Activated naive CD4-positive, alpha-beta T cell treated with anti-CD3 and anti-CD28 coated beads, Interleukin-2, amount 10 ng/mL, durations not matched to agents 7 days and 5 days (primary cell): ENCODE measurements around the gene SKIC2.
"Not testable (repeated sequence)": the region's sequence is repeated elsewhere in the genome, so short reads cannot be mapped to it uniquely, and the experiment has no call there.

Experiments used
- CTCF ChIA-PET: fragments of 350-600 bp; sonication (Branson Sonifier 250); formaldehyde crosslinking; loops from one replicate; lab custom pipeline; 2021; ENCODE audit warnings: antibody characterized with exemption; lab: Charles Lee
- DNase-seq: peaks from one replicate; pipeline ENCODE4 v3.0.0-alpha.2; 2020
- H3K27ac Mint-ChIP-seq: one replicate; pipeline ENCODE4 v1.8.0; 2021; ENCODE audit warnings: mild to moderate bottlenecking, moderate library complexity, mixed read lengths
- H3K27me3 Mint-ChIP-seq: one replicate; pipeline ENCODE4 v1.8.0; 2021; ENCODE audit warnings: mild to moderate bottlenecking, mixed read lengths
- H3K36me3 Mint-ChIP-seq: one replicate; pipeline ENCODE4 v1.8.0; 2021; ENCODE audit warnings: mixed read lengths
- H3K4me1 Mint-ChIP-seq: one replicate; pipeline ENCODE4 v1.8.0; 2021; ENCODE audit warnings: mixed read lengths
- H3K4me3 Mint-ChIP-seq: one replicate; pipeline ENCODE4 v1.8.0; 2021; ENCODE audit warnings: mild to moderate bottlenecking, moderate library complexity, mixed read lengths
- H3K9me3 Mint-ChIP-seq: one replicate; pipeline ENCODE4 v1.8.0; 2021; ENCODE audit warnings: mixed read lengths

The SKIC2 gene

GRCh38 chr6:31930962-31931361 is 28.0 kb upstream of the SKIC2 start:
- H3K4me3 Mint-ChIP-seq = no peak overlapping the region
- no peak overlapping the region for H3K27ac Mint-ChIP-seq
- H3K4me1 Mint-ChIP-seq = no peaks in the 10 kb centered on the region
- DNase-seq = no peak
- no peaks in the 10 kb centered on the region for H3K36me3 Mint-ChIP-seq
- no peaks in the 10 kb centered on the region for H3K9me3 Mint-ChIP-seq
- CTCF ChIA-PET = no interaction called here
- H3K27me3 Mint-ChIP-seq = peaks cover 26% of the 10 kb centered on the region

GRCh38 chr6:31932137-31932536 is 26.8 kb upstream of the SKIC2 start:
- H3K4me1 Mint-ChIP-seq, H3K4me3 Mint-ChIP-seq, H3K9me3 Mint-ChIP-seq, H3K36me3 Mint-ChIP-seq, H3K27ac Mint-ChIP-seq, DNase-seq, CTCF ChIA-PET: not testable (repeated sequence)
- peaks cover 29% of the 10 kb centered on the region for H3K27me3 Mint-ChIP-seq

GRCh38 chr6:31933537-31933936 is 25.4 kb upstream of the SKIC2 start:
- H3K36me3 Mint-ChIP-seq = no peaks in the 10 kb centered on the region

GRCh38 chr6:31935021-31935420 is 24.0 kb upstream of the SKIC2 start:
- no peaks in the 10 kb centered on the region for H3K36me3 Mint-ChIP-seq
- H3K4me1 Mint-ChIP-seq = no peaks in the 10 kb centered on the region
- CTCF ChIA-PET = no interaction called here
- no peaks in the 10 kb centered on the region for H3K9me3 Mint-ChIP-seq
- no peak overlapping the region for H3K27ac Mint-ChIP-seq
- DNase-seq = no peak
- peaks cover 25% of the 10 kb centered on the region for H3K27me3 Mint-ChIP-seq
- H3K4me3 Mint-ChIP-seq = no peak overlapping the region

More at GRCh38 chr6:31933537-31933936, 25.4 kb upstream of the SKIC2 start:
- H3K4me3 Mint-ChIP-seq = no peak overlapping the region
- CTCF ChIA-PET = no interaction called here
- H3K4me1 Mint-ChIP-seq = no peaks in the 10 kb centered on the region
- H3K9me3 Mint-ChIP-seq = no peaks in the 10 kb centered on the region
- H3K27ac Mint-ChIP-seq = no peak overlapping the region
- DNase-seq = no peak
- peaks cover 21% of the 10 kb centered on the region for H3K27me3 Mint-ChIP-seq

GRCh38 chr6:31935823-31936222 is 23.2 kb upstream of the SKIC2 start:
- no peak overlapping the region for H3K4me3 Mint-ChIP-seq
- no peaks in the 10 kb centered on the region for H3K4me1 Mint-ChIP-seq
- H3K27me3 Mint-ChIP-seq = peaks cover 33% of the 10 kb centered on the region
- H3K36me3 Mint-ChIP-seq = no peaks in the 10 kb centered on the region
- H3K9me3 Mint-ChIP-seq = no peaks in the 10 kb centered on the region
- DNase-seq = no peak
- H3K27ac Mint-ChIP-seq = no peak overlapping the region
- CTCF ChIA-PET = no interaction called here

GRCh38 chr6:31940256-31940664 is 18.7 kb upstream of the SKIC2 start:
- Mint-ChIP-seq H3K27ac (no peak overlapping the region), H3K9me3 (no peaks in the 10 kb centered on the region), H3K4me3 (no peak overlapping the region), H3K27me3 (peaks cover 60% of the 10 kb centered on the region), H3K4me1 (peaks cover under 1% of the 10 kb centered on the region), H3K36me3 (no peaks in the 10 kb centered on the region)
- CTCF ChIA-PET = interaction anchor here (4.0 kb wide), 1 partner anchor 12 kb away, joined by 18 read pairs; no protein-coding TSS in a partner anchor
- DNase-seq = no peak

- peaks cover 69% of the 10 kb centered on the region for H3K27me3 Mint-ChIP-seq
- H3K4me1 Mint-ChIP-seq = peaks cover 6% of the 10 kb centered on the region
- H3K9me3 Mint-ChIP-seq = no peaks in the 10 kb centered on the region
- no peak overlapping the region for H3K4me3 Mint-ChIP-seq
- CTCF ChIA-PET = interaction anchor here (0.8 kb wide), 1 partner anchor 26 kb away, joined by 3 read pairs; no protein-coding TSS in a partner anchor
- no peaks in the 10 kb centered on the region for H3K36me3 Mint-ChIP-seq
- no peak overlapping the region for H3K27ac Mint-ChIP-seq
- DNase-seq = no peak
Observed at GRCh38 chr6:31943742-31944141, 15.2 kb upstream of the SKIC2 start.

GRCh38 chr6:31945154-31945506 is 13.8 kb upstream of the SKIC2 start:
- H3K36me3 Mint-ChIP-seq = no peaks in the 10 kb centered on the region
- no peak for DNase-seq
- H3K9me3 Mint-ChIP-seq = no peaks in the 10 kb centered on the region
- H3K4me1 Mint-ChIP-seq = peaks cover 6% of the 10 kb centered on the region
- H3K27ac Mint-ChIP-seq = no peak overlapping the region
- CTCF ChIA-PET = interaction anchor here (0.6 kb wide), 1 partner anchor 9 kb away, joined by 3 read pairs; no protein-coding TSS in a partner anchor
- no peak overlapping the region for H3K4me3 Mint-ChIP-seq
- peaks cover 64% of the 10 kb centered on the region for H3K27me3 Mint-ChIP-seq

- no peak for DNase-seq
- peaks cover under 1% of the 10 kb centered on the region for H3K36me3 Mint-ChIP-seq
- CTCF ChIA-PET = interaction anchor here (0.6 kb wide), 1 partner anchor 9 kb away, joined by 3 read pairs; no protein-coding TSS in a partner anchor
- H3K4me3 Mint-ChIP-seq = no peak within 1 kb of the TSS
- H3K27me3 Mint-ChIP-seq = peaks cover 58% of the 10 kb centered on the region
- no peak within 1 kb of the TSS for H3K27ac Mint-ChIP-seq
- peaks cover 6% of the 10 kb centered on the region for H3K4me1 Mint-ChIP-seq
- no peaks in the 10 kb centered on the region for H3K9me3 Mint-ChIP-seq
Observed at GRCh38 chr6:31945507-31946369, 13.2 kb upstream of the SKIC2 start, which contains the start of gene CFB. CFB (plus strand) TSS chr6:31946095; CDS start chr6:31946222, 127 bp downstream.

- Mint-ChIP-seq H3K4me1 (peaks cover 6% of the 10 kb centered on the region), H3K27ac (no peak overlapping the region), H3K9me3 (no peaks in the 10 kb centered on the region), H3K36me3 (peaks cover 4% of the 10 kb centered on the region), H3K27me3 (peaks cover 54% of the 10 kb centered on the region), H3K4me3 (no peak overlapping the region)
- no peak for DNase-seq
- CTCF ChIA-PET = no interaction called here
Observed at GRCh38 chr6:31946370-31946885, 12.5 kb upstream of the SKIC2 start.

- no peak overlapping the region for H3K27ac Mint-ChIP-seq
- DNase-seq = no peak
- peaks cover 6% of the 10 kb centered on the region for H3K4me1 Mint-ChIP-seq
- no peaks in the 10 kb centered on the region for H3K9me3 Mint-ChIP-seq
- CTCF ChIA-PET = no interaction called here
- H3K4me3 Mint-ChIP-seq = no peak overlapping the region
- peaks cover 4% of the 10 kb centered on the region for H3K36me3 Mint-ChIP-seq
- peaks cover 47% of the 10 kb centered on the region for H3K27me3 Mint-ChIP-seq
Observed at GRCh38 chr6:31947070-31947675, 11.8 kb upstream of the SKIC2 start.

- no peak overlapping the region for H3K27ac Mint-ChIP-seq
- H3K4me3 Mint-ChIP-seq = no peak overlapping the region
- CTCF ChIA-PET = interaction anchor here (1.6 kb wide), 1 partner anchor 10 kb away, joined by 6 read pairs; no protein-coding TSS in a partner anchor
- peaks cover 6% of the 10 kb centered on the region for H3K36me3 Mint-ChIP-seq
- DNase-seq = no peak
- H3K27me3 Mint-ChIP-seq = peaks cover 40% of the 10 kb centered on the region
- H3K4me1 Mint-ChIP-seq = peaks cover 6% of the 10 kb centered on the region
- no peaks in the 10 kb centered on the region for H3K9me3 Mint-ChIP-seq
Observed at GRCh38 chr6:31947864-31948263, 11.1 kb upstream of the SKIC2 start.

- H3K4me1 Mint-ChIP-seq = peaks cover 6% of the 10 kb centered on the region
- peaks cover 11% of the 10 kb centered on the region for H3K36me3 Mint-ChIP-seq
- no peaks in the 10 kb centered on the region for H3K9me3 Mint-ChIP-seq
- no peak overlapping the region for H3K27ac Mint-ChIP-seq
- H3K4me3 Mint-ChIP-seq = no peak overlapping the region
- H3K27me3 Mint-ChIP-seq = peaks cover 36% of the 10 kb centered on the region
- DNase-seq = no peak
- CTCF ChIA-PET = interaction anchor here (0.6 to 1.6 kb wide), 2 partner anchors 9 to 268 kb away, joined by 3 to 6 read pairs; no protein-coding TSS in a partner anchor
Observed at GRCh38 chr6:31948306-31948705, 10.7 kb upstream of the SKIC2 start.

GRCh38 chr6:31948753-31949413 is 10.1 kb upstream of the SKIC2 start:
- H3K4me1 Mint-ChIP-seq = peaks cover 6% of the 10 kb centered on the region
- no peak overlapping the region for H3K4me3 Mint-ChIP-seq
- CTCF ChIA-PET = interaction anchor here (0.6 to 1.6 kb wide), 2 partner anchors 9 to 269 kb away, joined by 3 to 6 read pairs; no protein-coding TSS in a partner anchor
- peaks cover 17% of the 10 kb centered on the region for H3K36me3 Mint-ChIP-seq
- no peak overlapping the region for H3K27ac Mint-ChIP-seq
- DNase-seq = no peak
- peaks cover 30% of the 10 kb centered on the region for H3K27me3 Mint-ChIP-seq
- no peaks in the 10 kb centered on the region for H3K9me3 Mint-ChIP-seq
